ENCODE results near the gene CASP7.

DNA sequence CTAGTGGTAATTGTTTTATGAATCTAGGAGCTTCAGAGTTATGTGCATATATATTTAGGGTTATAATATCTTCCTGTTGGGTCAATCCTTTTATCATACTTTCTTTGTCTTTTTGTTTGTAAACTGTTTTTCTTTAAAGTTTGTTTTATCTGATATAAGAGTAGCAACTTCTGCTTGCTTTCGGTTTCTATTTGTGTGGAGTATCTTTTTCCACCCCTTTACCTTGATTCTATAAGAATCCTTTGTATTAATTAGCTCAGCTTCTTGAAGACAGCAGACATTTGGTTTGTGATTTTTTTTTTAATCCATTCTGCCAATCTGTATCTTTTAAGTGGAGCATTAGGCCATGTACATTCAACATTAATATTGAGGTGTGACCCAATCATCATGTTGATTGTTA lies 9.3 kb downstream of the CASP7 start:
- TF ChIP-seq, protein P1, sequence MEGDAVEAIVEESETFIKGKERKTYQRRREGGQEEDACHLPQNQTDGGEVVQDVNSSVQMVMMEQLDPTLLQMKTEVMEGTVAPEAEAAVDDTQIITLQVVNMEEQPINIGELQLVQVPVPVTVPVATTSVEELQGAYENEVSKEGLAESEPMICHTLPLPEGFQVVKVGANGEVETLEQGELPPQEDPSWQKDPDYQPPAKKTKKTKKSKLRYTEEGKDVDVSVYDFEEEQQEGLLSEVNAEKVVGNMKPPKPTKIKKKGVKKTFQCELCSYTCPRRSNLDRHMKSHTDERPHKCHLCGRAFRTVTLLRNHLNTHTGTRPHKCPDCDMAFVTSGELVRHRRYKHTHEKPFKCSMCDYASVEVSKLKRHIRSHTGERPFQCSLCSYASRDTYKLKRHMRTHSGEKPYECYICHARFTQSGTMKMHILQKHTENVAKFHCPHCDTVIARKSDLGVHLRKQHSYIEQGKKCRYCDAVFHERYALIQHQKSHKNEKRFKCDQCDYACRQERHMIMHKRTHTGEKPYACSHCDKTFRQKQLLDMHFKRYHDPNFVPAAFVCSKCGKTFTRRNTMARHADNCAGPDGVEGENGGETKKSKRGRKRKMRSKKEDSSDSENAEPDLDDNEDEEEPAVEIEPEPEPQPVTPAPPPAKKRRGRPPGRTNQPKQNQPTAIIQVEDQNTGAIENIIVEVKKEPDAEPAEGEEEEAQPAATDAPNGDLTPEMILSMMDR (conservative IDR thresholded peaks at IDR 0.05; ENCODE audit: low read length) = no peak
- TF ChIP-seq EZH2phosphoT487 (IDR thresholded peaks at IDR 0.05; ENCODE audit: borderline replicate concordance, low read depth, low read length) = no peak
